Naive thymus-derived CD4-positive, alpha-beta T cell (primary cell): ENCODE measurements around the gene SEL1L3. TPM values are rescaled to one million over a fixed set of nuclear protein-coding genes. Genes with fewer than 3 reads are reported as not detected.
A peak's percentile ranks its signal among the peaks of the same experiment; 100 is the strongest.

Experiments used
- ATAC-seq: fragments of 150-1000 bp; cut with Tn5 transposase; 2 replicates; pipeline ENCODE4 v1.10.0; 2021; ENCODE audit warnings: mild to moderate bottlenecking, moderate library complexity
- CTCF ChIA-PET: fragments of 350-600 bp; sonication (Branson Sonifier 250); formaldehyde crosslinking; loops from one replicate; lab custom pipeline; 2021; ENCODE audit warnings: antibody characterized with exemption; lab: Charles Lee
- POLR2A ChIA-PET: fragments of 350-600 bp; sonication (Branson Sonifier 250); formaldehyde crosslinking; loops from one replicate; lab custom pipeline; 2021; ENCODE audit warnings: antibody characterized with exemption, inconsistent platforms; lab: Charles Lee
- DNase-seq, 9 donors: peaks; one replicate each; pipeline versions ENCODE4 v3.0.0 to v3.0.0-alpha.2; 2020 to 2022; ENCODE audit warnings: mixed read lengths in 1 of 9
- H3K27ac ChIP-seq: one replicate; pipeline ENCODE4 v1.7.0; 2013; ENCODE audit warnings: mild to moderate bottlenecking, low read depth, low read length, moderate library complexity
- H3K27me3 ChIP-seq, 2 donors: one replicate each; pipeline ENCODE4 v1.7.0; 2013; ENCODE audit warnings: low read length in 2 of 2, mild to moderate bottlenecking in 2 of 2, moderate library complexity in 2 of 2; ENCODE audit not compliant: control insufficient read depth in 2 of 2, insufficient read depth in 2 of 2
- H3K36me3 ChIP-seq, 3 experiments: 1 replicate in 2 of 3; 2 replicates in 1 of 3; pipeline ENCODE4 v1.7.0; 2013; ENCODE audit warnings: low read length in 3 of 3, mild to moderate bottlenecking in 3 of 3, moderate library complexity in 1 of 3; ENCODE audit not compliant: insufficient read depth in 3 of 3, control insufficient read depth in 2 of 3
- H3K4me1 ChIP-seq, 2 donors: one replicate each; pipeline ENCODE4 v1.7.0; 2013; ENCODE audit warnings: low read length in 2 of 2, mild to moderate bottlenecking in 2 of 2, moderate library complexity in 1 of 2; ENCODE audit not compliant: control insufficient read depth in 2 of 2, insufficient read depth in 2 of 2
- H3K4me3 ChIP-seq: 2 replicates; pipeline ENCODE4 v1.7.0; 2013; ENCODE audit warnings: mild to moderate bottlenecking, low read length
- H3K9me3 ChIP-seq, 3 experiments: 1 replicate in 2 of 3; 2 replicates in 1 of 3; pipeline ENCODE4 v1.7.0; 2013; ENCODE audit warnings: low read length in 3 of 3; ENCODE audit not compliant: control insufficient read depth in 2 of 3
- H3K27ac Mint-ChIP-seq, 9 donors: one replicate each; pipeline ENCODE4 v1.8.0; 2020 to 2022; ENCODE audit warnings: mixed read lengths in 9 of 9, mild to moderate bottlenecking in 8 of 9, moderate library complexity in 5 of 9, inconsistent platforms in 2 of 9
- H3K27me3 Mint-ChIP-seq, 5 donors: one replicate each; pipeline ENCODE4 v1.8.0; 2021 to 2022; ENCODE audit warnings: mixed read lengths in 5 of 5, mild to moderate bottlenecking in 1 of 5
- H3K36me3 Mint-ChIP-seq, 5 donors: one replicate each; pipeline ENCODE4 v1.8.0; 2020 to 2022; ENCODE audit warnings: mixed read lengths in 5 of 5, mild to moderate bottlenecking in 3 of 5, inconsistent platforms in 1 of 5
- H3K4me1 Mint-ChIP-seq, 7 donors: one replicate each; pipeline ENCODE4 v1.8.0; 2020 to 2022; ENCODE audit warnings: mixed read lengths in 7 of 7, mild to moderate bottlenecking in 3 of 7, inconsistent platforms in 1 of 7
- H3K4me3 Mint-ChIP-seq, 10 donors: one replicate each; pipeline ENCODE4 v1.8.0; 2020 to 2022; ENCODE audit warnings: mild to moderate bottlenecking in 10 of 10, mixed read lengths in 10 of 10, moderate library complexity in 6 of 10, inconsistent platforms in 2 of 10
- H3K9me3 Mint-ChIP-seq, 11 donors: one replicate each; pipeline ENCODE4 v1.8.0; 2020 to 2022; ENCODE audit warnings: mixed read lengths in 11 of 11, mild to moderate bottlenecking in 4 of 11, inconsistent platforms in 1 of 11, moderate library complexity in 1 of 11
- intact Hi-C, 2 donors: fragments of 100-400 bp; cut with micrococcal nuclease; formaldehyde crosslinking; loops; one replicate each; pipeline ENCODE4 v1.15.1; 2023
- polyA plus RNA-seq, 2 donors: library from polyadenylated mRNA; unstranded; fragments of 300-500 nt; fragmentation: Illumina TruSeq; gene quantifications; one replicate each; pipeline ENCODE4 v1.2.3, GENCODE V29; 2021
- total RNA-seq, 6 experiments: library from RNA in 5 of 6; stranded (reverse) in 5 of 6; gene quantifications; 1 replicate in 5 of 6; 2 replicates in 1 of 6; pipeline ENCODE4 v1.2.3 and lab custom pipeline; 2021 to 2026

SEL1L3 gene
- total and polyA plus RNA-seq, 7 experiments from 2014 or later, result 15.9 to 55.8 (median 42.3) TPM

- no peaks in the 10 kb centered on the region for H3K36me3 ChIP-seq
- DNase-seq (no peak), ATAC-seq (peak; percentile 40)
- Mint-ChIP-seq H3K27me3 (peaks cover 0 to 28% (median 13%) of the 10 kb centered on the region in 5 donors), H3K36me3 (peaks cover 0 to 4% (median 0%) of the 10 kb centered on the region in 5 donors), H3K27ac (no peak overlapping the region), H3K4me1 (peaks cover 0 to 6% (median 0%) of the 10 kb centered on the region in 7 donors), H3K4me3 (no peak overlapping the region), H3K9me3 (peaks cover 0 to 5% (median 0%) of the 10 kb centered on the region in 11 donors)
- POLR2A ChIA-PET, result no interaction called here
- H3K27ac ChIP-seq, result no peak overlapping the region
- H3K4me1 ChIP-seq, result no peaks in the 10 kb centered on the region
- no peak overlapping the region for H3K4me3 ChIP-seq
- no peaks in the 10 kb centered on the region for H3K27me3 ChIP-seq
- H3K9me3 ChIP-seq, result no peaks in the 10 kb centered on the region
- intact Hi-C loops, result no loop called here
- CTCF ChIA-PET, result no interaction called here
Observed at GRCh38 chr4:25879991-25880651, 17.3 kb upstream of the SEL1L3 start.

GRCh38 chr4:25879587-25879986, 16.8 kb upstream of the SEL1L3 start:
- ATAC-seq, result no peak
- H3K36me3 Mint-ChIP-seq, result peaks cover 0 to 4% (median 0%) of the 10 kb centered on the region in 5 donors
- no peak overlapping the region for H3K27ac ChIP-seq
- no peak overlapping the region for H3K27ac Mint-ChIP-seq
- intact Hi-C loops, result no loop called here
- no peaks in the 10 kb centered on the region for H3K27me3 ChIP-seq
- peaks cover 0 to 6% (median 0%) of the 10 kb centered on the region in 7 donors for H3K4me1 Mint-ChIP-seq
- no peak for DNase-seq
- CTCF ChIA-PET, result no interaction called here
- no peak overlapping the region for H3K4me3 ChIP-seq
- H3K9me3 Mint-ChIP-seq, result peaks cover 0 to 5% (median 0%) of the 10 kb centered on the region in 11 donors
- H3K4me1 ChIP-seq, result no peaks in the 10 kb centered on the region
- peaks cover 0 to 28% (median 13%) of the 10 kb centered on the region in 5 donors for H3K27me3 Mint-ChIP-seq
- no peaks in the 10 kb centered on the region for H3K36me3 ChIP-seq
- no peaks in the 10 kb centered on the region for H3K9me3 ChIP-seq
- no peak overlapping the region for H3K4me3 Mint-ChIP-seq
- POLR2A ChIA-PET, result no interaction called here

GRCh38 chr4:25879091-25879584, 16.4 kb upstream of the SEL1L3 start:
- H3K4me3 Mint-ChIP-seq, result no peak overlapping the region
- H3K4me1 ChIP-seq, result no peaks in the 10 kb centered on the region
- no peak overlapping the region for H3K27ac Mint-ChIP-seq
- H3K36me3 ChIP-seq, result no peaks in the 10 kb centered on the region
- H3K4me3 ChIP-seq, result no peak overlapping the region
- H3K9me3 ChIP-seq, result no peaks in the 10 kb centered on the region
- peaks cover 0 to 3% (median 0%) of the 10 kb centered on the region in 7 donors for H3K4me1 Mint-ChIP-seq
- H3K27ac ChIP-seq, result no peak overlapping the region
- intact Hi-C loops, result no loop called here
- H3K27me3 ChIP-seq, result no peaks in the 10 kb centered on the region
- ATAC-seq, result no peak
- ChIA-PET CTCF (no interaction called here), POLR2A (no interaction called here)
- H3K36me3 Mint-ChIP-seq, result peaks cover 0 to 4% (median 0%) of the 10 kb centered on the region in 5 donors
- H3K9me3 Mint-ChIP-seq, result peaks cover 0 to 5% (median 0%) of the 10 kb centered on the region in 11 donors
- H3K27me3 Mint-ChIP-seq, result peaks cover 0 to 25% (median 11%) of the 10 kb centered on the region in 5 donors
- no peak for DNase-seq

- H3K27me3 Mint-ChIP-seq, result peaks cover 0 to 22% (median 9%) of the 10 kb centered on the region in 5 donors
- peaks cover 0 to 4% (median 0%) of the 10 kb centered on the region in 5 donors for H3K36me3 Mint-ChIP-seq
- H3K4me3 Mint-ChIP-seq, result no peak overlapping the region
- no peak overlapping the region for H3K27ac Mint-ChIP-seq
- H3K9me3 Mint-ChIP-seq, result peaks cover 0 to 5% (median 0%) of the 10 kb centered on the region in 11 donors
- POLR2A ChIA-PET, result no interaction called here
- DNase-seq, result no peak
- no peaks in the 10 kb centered on the region for H3K9me3 ChIP-seq
- no peaks in the 10 kb centered on the region for H3K4me1 Mint-ChIP-seq
- no peaks in the 10 kb centered on the region for H3K4me1 ChIP-seq
- H3K36me3 ChIP-seq, result no peaks in the 10 kb centered on the region
- no peak overlapping the region for H3K4me3 ChIP-seq
- CTCF ChIA-PET, result interaction anchor here (0.7 to 1.8 kb wide), 2 partner anchors 36 to 1122 kb away, joined by 3 to 6 read pairs; no protein-coding TSS in a partner anchor
- H3K27me3 ChIP-seq, result no peaks in the 10 kb centered on the region
- intact Hi-C loops, result no loop called here
- H3K27ac ChIP-seq, result no peak overlapping the region
- ATAC-seq, result peak; percentile 66
Observed at GRCh38 chr4:25878676-25879075, 15.9 kb upstream of the SEL1L3 start.

GRCh38 chr4:25875281-25875745, 12.5 kb upstream of the SEL1L3 start:
- H3K9me3 Mint-ChIP-seq, result peaks cover 0 to 5% (median 0%) of the 10 kb centered on the region in 11 donors
- peaks cover 0 to 10% (median 6%) of the 10 kb centered on the region in 5 donors for H3K27me3 Mint-ChIP-seq
- H3K4me3 ChIP-seq, result no peak overlapping the region
- DNase-seq (no peak), ATAC-seq (no peak)
- CTCF ChIA-PET, result no interaction called here
- POLR2A ChIA-PET, result no interaction called here
- no peaks in the 10 kb centered on the region for H3K9me3 ChIP-seq
- no peak overlapping the region for H3K27ac ChIP-seq
- H3K27me3 ChIP-seq, result no peaks in the 10 kb centered on the region
- intact Hi-C loops, result no loop called here
- H3K27ac Mint-ChIP-seq, result no peak overlapping the region
- H3K36me3 Mint-ChIP-seq, result peaks cover 0 to 4% (median 0%) of the 10 kb centered on the region in 5 donors
- H3K4me1 ChIP-seq, result no peaks in the 10 kb centered on the region
- peaks cover 0 to 6% (median 0%) of the 10 kb centered on the region in 7 donors for H3K4me1 Mint-ChIP-seq
- H3K36me3 ChIP-seq, result no peaks in the 10 kb centered on the region
- no peak overlapping the region for H3K4me3 Mint-ChIP-seq

- no peaks in the 10 kb centered on the region for H3K27me3 ChIP-seq
- peaks cover 0 to 3% (median 2%) of the 10 kb centered on the region in 5 donors for H3K27me3 Mint-ChIP-seq
- CTCF ChIA-PET, result no interaction called here
- intact Hi-C loops, result no loop called here
- no peaks in the 10 kb centered on the region for H3K36me3 ChIP-seq
- H3K4me3 Mint-ChIP-seq, result no peak overlapping the region
- peaks cover 0 to 3% (median 0%) of the 10 kb centered on the region in 5 donors for H3K36me3 Mint-ChIP-seq
- DNase-seq (no peak), ATAC-seq (no peak)
- no peak overlapping the region for H3K4me3 ChIP-seq
- H3K4me1 ChIP-seq, result no peaks in the 10 kb centered on the region
- H3K4me1 Mint-ChIP-seq, result peaks cover 0 to 6% (median 0%) of the 10 kb centered on the region in 7 donors
- POLR2A ChIA-PET, result no interaction called here
- H3K27ac ChIP-seq, result no peak overlapping the region
- H3K9me3 Mint-ChIP-seq, result peaks cover 0 to 2% (median 0%) of the 10 kb centered on the region in 11 donors
- H3K9me3 ChIP-seq, result no peaks in the 10 kb centered on the region
- H3K27ac Mint-ChIP-seq, result no peak overlapping the region
Observed at GRCh38 chr4:25874655-25875054, 11.9 kb upstream of the SEL1L3 start.
